ENCODE results near the gene CCDC60.

CCDC60 gene

GRCh38 chr12:119334430-119335170 is at the start of gene CCDC60:
TSS of gene CCDC60 (plus strand) at chr12:119334729. CDS start at chr12:119335177, 448 bp downstream.
- FAIRE-seq, result no peak

- no peak for FAIRE-seq
Measured at GRCh38 chr12:119288576-119288975, 46.0 kb upstream of the CCDC60 start.

- no peak for FAIRE-seq
Measured at GRCh38 chr12:119292893-119293630, 41.5 kb upstream of the CCDC60 start.

- FAIRE-seq, result no peak
Measured at GRCh38 chr12:119294211-119294610, 40.3 kb upstream of the CCDC60 start.

- no peak for FAIRE-seq
Measured at GRCh38 chr12:119296535-119296934, 38.0 kb upstream of the CCDC60 start.

GRCh38 chr12:119299130-119299529 is 35.4 kb upstream of the CCDC60 start:
- no peak for FAIRE-seq

GRCh38 chr12:119301379-119301778 is 33.1 kb upstream of the CCDC60 start:
- FAIRE-seq, result no peak

GRCh38 chr12:119302451-119303080 is 32.0 kb upstream of the CCDC60 start:
- no peak for FAIRE-seq

GRCh38 chr12:119306593-119306992 is 27.9 kb upstream of the CCDC60 start:
- no peak for FAIRE-seq

GRCh38 chr12:119307747-119308146 is 26.8 kb upstream of the CCDC60 start:
- FAIRE-seq, result no peak

- no peak for FAIRE-seq
Measured at GRCh38 chr12:119308708-119309456, 25.6 kb upstream of the CCDC60 start.

- no peak for FAIRE-seq
Measured at GRCh38 chr12:119311878-119312277, 22.7 kb upstream of the CCDC60 start.

- FAIRE-seq, result no peak
Measured at GRCh38 chr12:119312904-119313303, 21.6 kb upstream of the CCDC60 start.

GRCh38 chr12:119314290-119314689 is 20.2 kb upstream of the CCDC60 start:
- FAIRE-seq, result no peak

GRCh38 chr12:119319638-119320037 is 14.9 kb upstream of the CCDC60 start:
- FAIRE-seq, result no peak

GRCh38 chr12:119320678-119321077 is 13.9 kb upstream of the CCDC60 start:
- no peak for FAIRE-seq

GRCh38 chr12:119322301-119322723 is 12.2 kb upstream of the CCDC60 start:
- FAIRE-seq, result no peak

- no peak for FAIRE-seq
Measured at GRCh38 chr12:119325813-119326212, 8.7 kb upstream of the CCDC60 start.

- FAIRE-seq, result no peak
Measured at GRCh38 chr12:119326341-119326740, 8.2 kb upstream of the CCDC60 start.

- FAIRE-seq, result no peak
Measured at GRCh38 chr12:119327471-119327870, 7.1 kb upstream of the CCDC60 start.

GRCh38 chr12:119328111-119328510 is 6.4 kb upstream of the CCDC60 start:
- no peak for FAIRE-seq

GRCh38 chr12:119338593-119339363 is 4.2 kb downstream of the CCDC60 start:
- no peak for FAIRE-seq

All from G401.6 (cell line).